ENCODE measurements around the gene ZCRB1.

ZCRB1 gene

GRCh38 chr12:42288544-42288943 is 37.4 kb downstream of the ZCRB1 start:
- no peak for TF ChIP-seq CTCF (conservative IDR thresholded peaks at IDR 0.05; ENCODE audit: low read depth, low read length)
- no peak overlapping the region for H3K4me3 ChIP-seq (ENCODE audit: low read length)
- DNase-seq (ENCODE audit: low read depth): no peak

- no peak for DNase-seq (ENCODE audit: low read depth)
- no peak for TF ChIP-seq CTCF (conservative IDR thresholded peaks at IDR 0.05; ENCODE audit: low read depth, low read length)
- H3K4me3 ChIP-seq (ENCODE audit: low read length): no peak overlapping the region
Observed at GRCh38 chr12:42286741-42287140, 39.2 kb downstream of the ZCRB1 start.

GRCh38 chr12:42285431-42285830 is 40.5 kb downstream of the ZCRB1 start:
- TF ChIP-seq CTCF (conservative IDR thresholded peaks at IDR 0.05; ENCODE audit: low read depth, low read length): no peak
- no peak for DNase-seq (ENCODE audit: low read depth)
- H3K4me3 ChIP-seq (ENCODE audit: low read length): no peak overlapping the region

GRCh38 chr12:42284876-42285275 is 41.0 kb downstream of the ZCRB1 start:
- H3K4me3 ChIP-seq (ENCODE audit: low read length): no peak overlapping the region
- TF ChIP-seq CTCF (conservative IDR thresholded peaks at IDR 0.05; ENCODE audit: low read depth, low read length): no peak
- peak; percentile 5 for DNase-seq (ENCODE audit: low read depth)

GRCh38 chr12:42284157-42284556 is 41.7 kb downstream of the ZCRB1 start:
- TF ChIP-seq CTCF (conservative IDR thresholded peaks at IDR 0.05; ENCODE audit: low read depth, low read length): no peak
- H3K4me3 ChIP-seq (ENCODE audit: low read length): no peak overlapping the region

GRCh38 chr12:42283739-42284138 is 42.2 kb downstream of the ZCRB1 start:
- no peak for DNase-seq (ENCODE audit: low read depth)
- no peak for TF ChIP-seq CTCF (conservative IDR thresholded peaks at IDR 0.05; ENCODE audit: low read depth, low read length)

More at GRCh38 chr12:42284157-42284556, 41.7 kb downstream of the ZCRB1 start:
- no peak for DNase-seq (ENCODE audit: low read depth)

GRCh38 chr12:42282294-42282693 is 43.6 kb downstream of the ZCRB1 start:
- no peak for TF ChIP-seq CTCF (conservative IDR thresholded peaks at IDR 0.05; ENCODE audit: low read depth, low read length)
- no peak overlapping the region for H3K4me3 ChIP-seq (ENCODE audit: low read length)
- DNase-seq (ENCODE audit: low read depth): no peak

More at GRCh38 chr12:42283739-42284138, 42.2 kb downstream of the ZCRB1 start:
- H3K4me3 ChIP-seq (ENCODE audit: low read length): no peak overlapping the region

Measured in retinal pigment epithelial cell (primary cell).